ENCODE data around the gene SLC12A8.
A peak's percentile ranks its signal among the peaks of the same experiment; 100 is the strongest.

The SLC12A8 gene

DNA sequence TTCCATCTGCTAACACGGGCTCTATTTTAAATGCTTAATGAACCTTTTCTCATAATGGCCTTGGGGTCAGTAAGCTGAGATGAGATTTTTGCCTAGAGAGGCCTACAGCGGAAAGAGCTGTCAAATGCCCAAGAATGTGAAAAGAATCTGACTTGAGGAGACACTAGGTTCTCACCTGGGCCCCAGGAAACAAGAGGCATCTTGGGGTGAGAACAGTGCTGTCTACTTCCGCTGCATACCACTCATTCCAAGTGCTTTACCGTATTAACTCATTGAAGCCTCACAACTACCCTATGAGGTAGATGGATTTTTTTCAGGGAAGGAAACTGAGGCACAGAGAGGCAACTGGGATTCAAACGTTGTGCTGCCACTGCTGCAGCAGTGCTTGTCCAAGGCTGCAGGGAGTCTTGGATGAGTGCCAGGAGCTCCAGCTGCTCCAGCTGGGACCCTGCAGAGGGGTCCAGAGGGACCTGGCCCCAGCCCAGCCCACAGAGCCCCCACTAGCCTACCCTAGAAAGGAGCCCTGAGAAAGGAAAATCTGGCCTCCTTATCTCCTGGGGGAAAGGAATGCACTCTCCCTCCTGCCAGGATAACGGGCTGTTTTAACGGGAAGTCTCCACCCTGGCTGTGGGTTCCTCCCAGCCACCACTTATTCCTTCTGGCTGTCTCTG, 68.4 kb downstream of the SLC12A8 start:
- Histone ChIP-seq H3K4me2 (peak overlapping the region; percentile 80 to 98 (median 93)), H3K36me3 (no peaks in the 10 kb centered on the region), H3K9ac (peak overlapping the region in 2 of 11 experiments; percentile 15 to 24; a peak in 1 of 22 replicates), H3K4me1 (peaks cover 79 to 92% (median 86%) of the 10 kb centered on the region in 10 experiments), H3K9me3 (replicated peaks in 1 of 11) (peaks cover 0 to 11% (median 4%) of the 10 kb centered on the region in 11 experiments; a peak in 9 of 22 replicates), H3K27ac (peak overlapping the region in 2 of 11 experiments; percentile 9 to 86; a peak in 2 of 22 replicates), H4K20me1 (peaks cover 0 to 10% (median 0%) of the 10 kb centered on the region in 11 experiments; a peak in 2 of 22 replicates), H3K4me3 (no peak overlapping the region), H3K27me3 (peaks cover 0 to 22% (median 7%) of the 10 kb centered on the region in 11 experiments; a peak in 10 of 22 replicates)
- TF ChIP-seq Cebpa-rat (IDR thresholded peaks at IDR 0.05) = no peak

DNA sequence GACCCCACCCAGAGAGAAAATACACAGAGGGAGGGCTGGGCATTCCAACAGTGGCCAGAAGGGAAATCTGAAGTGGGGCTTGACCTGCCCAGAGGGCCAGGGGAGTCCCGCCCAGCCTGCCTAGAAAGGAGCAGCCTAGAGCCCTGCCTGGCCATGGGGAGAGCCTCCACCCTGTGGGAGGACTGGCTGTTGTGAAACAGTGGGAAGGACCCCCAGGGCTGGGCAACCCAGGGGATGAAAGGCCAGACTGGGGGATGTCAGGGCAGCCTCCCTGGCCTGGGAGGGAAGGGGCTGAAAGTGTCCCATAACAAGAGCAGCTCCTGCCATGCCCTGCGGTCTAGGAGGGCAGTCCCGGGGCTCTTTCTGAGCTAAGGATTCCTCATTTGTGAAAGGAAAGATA, 69.0 kb downstream of the SLC12A8 start:
- Histone ChIP-seq H3K27ac (peak overlapping the region in 3 of 11 experiments; percentile 16 to 86 (median 33); a peak in 3 of 22 replicates), H3K4me2 (peak overlapping the region; percentile 80 to 98 (median 93)), H3K4me1 (peaks cover 73 to 87% (median 81%) of the 10 kb centered on the region in 10 experiments), H3K9me3 (replicated peaks in 1 of 11) (peaks cover 0 to 11% (median 4%) of the 10 kb centered on the region in 11 experiments; a peak in 9 of 22 replicates), H3K27me3 (peaks cover 0 to 22% (median 7%) of the 10 kb centered on the region in 11 experiments; a peak in 10 of 22 replicates), H3K9ac (0 out of 22 replicates have a peak overlapping the region, but pooled peaks of 1 of the 11 experiments have one; percentile 22), H4K20me1 (peaks cover 0 to 10% (median 0%) of the 10 kb centered on the region in 11 experiments; a peak in 2 of 22 replicates), H3K36me3 (no peaks in the 10 kb centered on the region), H3K4me3 (no peak overlapping the region)
- TF ChIP-seq Cebpa-rat (IDR thresholded peaks at IDR 0.05) = no peak

DNA sequence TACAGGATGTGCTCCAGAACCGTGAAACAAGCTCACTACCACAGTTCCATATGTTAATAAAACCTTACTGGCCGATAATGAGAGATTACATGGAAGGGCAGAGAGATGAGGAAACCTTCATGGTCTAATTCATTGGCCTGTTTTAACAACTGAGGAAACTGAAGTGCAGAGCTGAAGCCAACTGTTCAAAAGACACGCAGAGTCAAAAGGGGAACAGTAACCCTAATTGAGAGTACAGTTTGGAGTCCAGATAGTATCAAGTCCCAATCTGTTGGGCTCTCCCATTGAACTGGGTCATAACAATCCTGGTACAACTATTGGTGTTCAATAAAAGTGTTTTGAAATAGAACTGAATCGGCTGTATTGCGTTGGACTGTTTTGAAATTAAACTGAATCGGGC, 69.6 kb downstream of the SLC12A8 start:
- peaks cover 0 to 11% (median under 1%) of the 10 kb centered on the region in 11 experiments; a peak in 5 of 22 replicates for H3K9me3 ChIP-seq (replicated peaks in 1 of 11)
- peak overlapping the region; percentile 80 to 98 (median 93) for H3K4me2 ChIP-seq
- no peak overlapping the region; a peak in 1 of 20 replicates for H3K4me3 ChIP-seq
- H4K20me1 ChIP-seq = peaks cover 0 to 10% (median 0%) of the 10 kb centered on the region in 11 experiments; a peak in 2 of 22 replicates
- H3K4me1 ChIP-seq = peaks cover 67 to 82% (median 77%) of the 10 kb centered on the region in 10 experiments
- peaks cover 0 to 22% (median 7%) of the 10 kb centered on the region in 11 experiments; a peak in 10 of 22 replicates for H3K27me3 ChIP-seq
- H3K27ac ChIP-seq = peak overlapping the region in 5 of 11 experiments; percentile 33 to 78 (median 63); a peak in 4 of 22 replicates
- no peak for TF ChIP-seq Cebpa-rat (IDR thresholded peaks at IDR 0.05)
- H3K9ac ChIP-seq = no peak overlapping the region
- H3K36me3 ChIP-seq = no peaks in the 10 kb centered on the region

DNA sequence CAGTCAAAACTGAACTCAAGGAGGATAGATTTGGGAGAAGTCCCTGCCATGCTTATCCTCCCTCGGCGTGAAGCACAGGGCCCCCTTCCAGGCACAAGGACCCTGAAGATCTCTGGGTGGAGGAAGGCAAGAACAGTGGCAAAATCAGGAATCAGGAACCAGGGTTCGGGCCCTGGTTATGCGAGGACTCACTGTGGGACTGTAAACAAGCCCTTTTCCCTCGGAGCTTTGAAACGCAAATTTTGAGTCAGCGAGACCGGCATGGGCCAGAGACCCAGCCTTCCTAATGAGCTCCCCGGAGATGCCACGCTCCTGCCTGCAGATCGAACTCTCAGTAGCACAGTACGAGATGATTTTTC, 70.1 kb downstream of the SLC12A8 start:
- no peaks in the 10 kb centered on the region for H3K36me3 ChIP-seq
- H3K27me3 ChIP-seq = peaks cover 0 to 22% (median 7%) of the 10 kb centered on the region in 11 experiments; a peak in 10 of 22 replicates
- H3K4me2 ChIP-seq = peak overlapping the region; percentile 80 to 98 (median 93)
- peaks cover 0 to 11% (median 0%) of the 10 kb centered on the region in 11 experiments; a peak in 2 of 22 replicates for H3K9me3 ChIP-seq (replicated peaks in 1 of 11)
- peaks cover 63 to 82% (median 76%) of the 10 kb centered on the region in 10 experiments for H3K4me1 ChIP-seq
- peaks cover 0 to 10% (median 0%) of the 10 kb centered on the region in 11 experiments; a peak in 2 of 22 replicates for H4K20me1 ChIP-seq
- peak overlapping the region in 8 of 10 experiments; percentile 47 to 63 (median 54); a peak in 11 of 20 replicates for H3K4me3 ChIP-seq
- TF ChIP-seq Cebpa-rat (IDR thresholded peaks at IDR 0.05) = no peak
- peak overlapping the region; percentile 47 to 77 (median 69); a peak in 15 of 22 replicates for H3K9ac ChIP-seq
- H3K27ac ChIP-seq = peak overlapping the region; percentile 55 to 83 (median 74); a peak in 21 of 22 replicates

DNA sequence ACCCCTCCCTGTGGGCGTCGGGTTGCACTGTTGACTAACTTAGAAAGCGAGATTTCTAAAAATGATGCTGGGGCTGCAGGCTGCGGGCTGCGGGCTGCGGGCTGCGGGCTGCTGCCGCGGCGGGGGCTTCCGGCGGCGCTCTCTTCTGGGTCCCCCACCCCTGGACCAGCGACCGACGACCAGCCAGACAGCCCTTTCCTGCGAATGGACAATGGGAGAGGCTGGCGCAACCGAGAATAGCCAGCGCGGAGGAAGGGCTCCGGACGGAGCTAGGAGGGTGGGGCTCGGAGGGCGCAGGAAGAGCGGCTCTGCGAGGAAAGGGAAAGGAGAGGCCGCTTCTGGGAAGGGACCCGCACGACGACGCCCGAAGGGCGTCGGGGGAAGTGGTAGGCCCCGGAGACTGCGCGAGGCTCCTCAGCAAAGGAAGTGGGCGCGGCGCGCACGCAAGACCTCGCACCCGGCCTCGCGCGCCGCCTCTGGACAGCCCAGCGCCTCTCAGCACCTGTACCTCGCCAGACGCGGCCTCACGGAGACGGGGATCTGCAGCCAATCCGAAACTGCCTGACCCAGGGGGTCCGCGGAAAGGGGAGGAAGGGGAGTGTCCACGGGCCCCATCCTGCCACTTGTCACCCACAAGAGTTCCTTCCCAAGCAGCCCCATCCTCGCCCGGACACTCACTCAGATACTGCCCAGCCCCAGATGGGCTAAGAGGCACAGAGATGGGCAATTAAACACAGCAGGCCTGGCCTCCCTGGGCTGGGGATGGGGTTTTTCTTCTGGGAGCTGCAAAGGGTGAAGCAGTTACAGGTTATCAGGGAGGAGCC, 70.7 kb downstream of the SLC12A8 start:
- H3K9ac ChIP-seq = peak overlapping the region; percentile 47 to 77 (median 69); a peak in 21 of 22 replicates
- H4K20me1 ChIP-seq = peaks cover 0 to 10% (median 0%) of the 10 kb centered on the region in 11 experiments; a peak in 2 of 22 replicates
- peaks cover 59 to 82% (median 76%) of the 10 kb centered on the region in 10 experiments for H3K4me1 ChIP-seq
- peaks cover 0 to 22% (median 7%) of the 10 kb centered on the region in 11 experiments; a peak in 10 of 22 replicates for H3K27me3 ChIP-seq
- peak overlapping the region; percentile 55 to 83 (median 74); a peak in 21 of 22 replicates for H3K27ac ChIP-seq
- peak overlapping the region in 9 of 10 experiments; percentile 12 to 63 (median 54); a peak in 18 of 20 replicates for H3K4me3 ChIP-seq
- peaks cover 0 to 11% (median 0%) of the 10 kb centered on the region in 11 experiments; a peak in 2 of 22 replicates for H3K9me3 ChIP-seq (replicated peaks in 1 of 11)
- H3K4me2 ChIP-seq = peak overlapping the region; percentile 80 to 98 (median 93)
- peak in 2 of 11 experiments; percentile 14 to 73; a peak in 2 of 22 replicates for TF ChIP-seq Cebpa-rat (IDR thresholded peaks at IDR 0.05)
- no peaks in the 10 kb centered on the region for H3K36me3 ChIP-seq

DNA sequence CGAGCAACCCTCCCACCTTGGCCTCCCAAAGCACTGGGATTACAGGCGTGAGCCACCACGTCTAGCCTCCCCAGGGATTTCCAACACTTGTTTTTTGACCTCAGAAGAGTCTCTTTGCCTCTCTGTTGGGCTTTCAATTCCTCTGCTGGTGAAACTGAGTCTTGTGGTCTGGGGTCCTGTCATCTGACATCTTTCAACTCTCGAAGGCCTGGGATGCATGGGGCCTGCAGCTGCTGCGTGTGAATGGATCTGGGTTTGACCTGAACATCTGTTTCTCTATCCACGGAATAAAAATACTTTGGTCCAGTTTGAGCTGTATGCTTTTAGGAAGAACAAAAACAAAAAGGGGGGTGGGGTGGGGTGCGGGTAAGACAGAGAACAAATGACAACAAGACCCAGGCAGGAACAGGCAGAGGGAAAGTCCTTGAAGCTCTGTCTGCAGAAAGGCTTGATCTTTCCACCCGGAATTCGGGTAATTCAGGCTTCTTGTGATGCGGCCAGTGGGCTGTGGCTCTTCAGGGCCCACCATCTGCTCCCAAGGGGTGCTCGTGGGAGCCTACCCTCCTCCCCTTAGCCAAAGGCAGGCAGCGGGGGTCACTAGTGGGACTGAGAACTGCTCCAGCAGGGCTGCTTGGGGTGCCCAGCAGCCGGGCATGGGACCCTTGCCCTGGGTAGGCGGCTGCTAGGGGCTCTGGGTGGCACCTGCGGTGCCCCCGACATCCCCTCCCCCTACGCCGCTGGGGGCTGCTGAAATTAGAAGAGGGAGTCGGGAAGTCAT, 71.5 kb downstream of the SLC12A8 start:
- Histone ChIP-seq H3K27me3 (peaks cover 0 to 22% (median 7%) of the 10 kb centered on the region in 11 experiments; a peak in 10 of 22 replicates), H3K4me2 (peak overlapping the region; percentile 80 to 98 (median 93)), H3K4me3 (peak overlapping the region in 9 of 10 experiments; percentile 12 to 63 (median 54); a peak in 17 of 20 replicates), H3K27ac (peak overlapping the region; percentile 55 to 83 (median 74); a peak in 21 of 22 replicates), H4K20me1 (peaks cover 0 to 10% (median 0%) of the 10 kb centered on the region in 11 experiments; a peak in 2 of 22 replicates), H3K9ac (peak overlapping the region in 10 of 11 experiments; percentile 54 to 77 (median 70); a peak in 18 of 22 replicates), H3K36me3 (no peaks in the 10 kb centered on the region), H3K9me3 (replicated peaks in 1 of 11) (peaks cover 0 to 11% (median 0%) of the 10 kb centered on the region in 11 experiments; a peak in 2 of 22 replicates), H3K4me1 (peaks cover 61 to 82% (median 76%) of the 10 kb centered on the region in 10 experiments)
- no peak for TF ChIP-seq Cebpa-rat (IDR thresholded peaks at IDR 0.05)

DNA sequence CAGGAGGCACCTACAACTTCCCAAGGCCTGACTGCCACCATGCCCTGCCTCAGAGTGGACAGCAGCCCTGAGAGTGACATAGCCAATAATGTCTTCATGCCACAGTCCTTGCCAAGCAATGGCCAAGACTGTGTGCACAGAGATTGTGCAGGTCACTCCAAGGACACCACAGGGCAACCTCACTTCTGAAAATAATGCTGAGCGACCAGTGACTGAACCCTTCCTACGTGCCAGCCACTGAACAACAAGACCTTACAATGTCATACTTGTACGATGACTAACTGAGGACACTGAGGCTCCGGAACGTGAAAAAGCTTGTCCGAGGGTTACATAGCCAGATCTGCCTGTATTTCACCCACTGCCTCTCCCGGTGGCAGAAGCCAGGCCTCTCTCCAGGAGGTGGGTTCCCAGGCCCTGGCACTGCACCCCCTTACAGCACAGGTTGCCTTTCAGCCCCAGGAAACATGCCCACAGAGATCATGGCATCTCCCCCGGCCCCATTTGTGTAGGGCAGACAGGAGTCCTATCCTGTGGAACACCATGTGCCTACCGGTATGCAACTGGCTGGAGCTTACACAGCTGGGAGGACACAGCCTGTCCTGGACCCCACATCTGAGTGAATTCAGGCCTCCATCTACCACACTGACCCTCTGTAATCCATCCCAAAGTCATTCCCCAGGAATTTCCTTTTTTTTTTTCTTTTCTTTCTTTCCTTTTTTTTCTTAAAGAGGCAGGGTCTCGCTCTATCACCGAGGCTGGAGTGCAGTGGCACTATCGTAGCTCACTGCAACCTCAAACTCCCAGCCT, 72.3 kb downstream of the SLC12A8 start:
- Histone ChIP-seq H3K27ac (peak overlapping the region in 5 of 11 experiments; percentile 68 to 83 (median 79); a peak in 5 of 22 replicates), H3K27me3 (peaks cover 0 to 22% (median 7%) of the 10 kb centered on the region in 11 experiments; a peak in 10 of 22 replicates), H3K9ac (no peak overlapping the region), H3K4me3 (no peak overlapping the region), H4K20me1 (peaks cover 0 to 10% (median 0%) of the 10 kb centered on the region in 11 experiments; a peak in 2 of 22 replicates), H3K4me1 (peaks cover 62 to 82% (median 75%) of the 10 kb centered on the region in 10 experiments), H3K4me2 (peak overlapping the region; percentile 80 to 98 (median 93); a peak in 21 of 22 replicates), H3K9me3 (replicated peaks in 1 of 11) (peaks cover 0 to 11% (median 0%) of the 10 kb centered on the region in 11 experiments; a peak in 2 of 22 replicates), H3K36me3 (no peaks in the 10 kb centered on the region)
- no peak for TF ChIP-seq Cebpa-rat (IDR thresholded peaks at IDR 0.05)

Measured in BLaER1 treated with 17β-estradiol and CSF1 and Interleukin-3, amounts not matched to agents 10 nM and 100 nM (cell line).